ENCODE measurements around the gene RAB3D.
"Not testable (repeated sequence)": the region's sequence is repeated elsewhere in the genome, so short reads cannot be mapped to it uniquely, and the experiment has no call there.

The RAB3D gene

DNA sequence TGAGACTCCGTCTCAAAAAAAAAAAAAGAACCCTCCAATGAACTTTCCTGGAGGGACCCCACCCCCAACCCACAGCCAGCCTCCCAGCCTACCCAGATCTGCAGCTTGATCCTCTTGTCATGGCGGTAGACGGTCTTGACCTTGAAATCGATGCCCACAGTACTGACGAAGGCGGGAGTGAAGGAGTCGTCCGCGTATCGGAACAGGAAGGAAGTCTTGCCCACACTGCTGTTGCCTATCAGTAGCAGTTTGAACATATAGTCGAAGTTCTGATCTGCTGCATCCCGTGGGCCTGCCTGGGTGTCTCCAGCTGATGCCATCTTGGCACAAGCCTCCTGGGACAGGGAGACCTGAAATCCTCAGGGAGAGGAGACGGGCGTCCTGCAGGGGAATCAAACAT lies 2.4 kb downstream of the RAB3D start:
- TF ChIP-seq, protein P1, sequence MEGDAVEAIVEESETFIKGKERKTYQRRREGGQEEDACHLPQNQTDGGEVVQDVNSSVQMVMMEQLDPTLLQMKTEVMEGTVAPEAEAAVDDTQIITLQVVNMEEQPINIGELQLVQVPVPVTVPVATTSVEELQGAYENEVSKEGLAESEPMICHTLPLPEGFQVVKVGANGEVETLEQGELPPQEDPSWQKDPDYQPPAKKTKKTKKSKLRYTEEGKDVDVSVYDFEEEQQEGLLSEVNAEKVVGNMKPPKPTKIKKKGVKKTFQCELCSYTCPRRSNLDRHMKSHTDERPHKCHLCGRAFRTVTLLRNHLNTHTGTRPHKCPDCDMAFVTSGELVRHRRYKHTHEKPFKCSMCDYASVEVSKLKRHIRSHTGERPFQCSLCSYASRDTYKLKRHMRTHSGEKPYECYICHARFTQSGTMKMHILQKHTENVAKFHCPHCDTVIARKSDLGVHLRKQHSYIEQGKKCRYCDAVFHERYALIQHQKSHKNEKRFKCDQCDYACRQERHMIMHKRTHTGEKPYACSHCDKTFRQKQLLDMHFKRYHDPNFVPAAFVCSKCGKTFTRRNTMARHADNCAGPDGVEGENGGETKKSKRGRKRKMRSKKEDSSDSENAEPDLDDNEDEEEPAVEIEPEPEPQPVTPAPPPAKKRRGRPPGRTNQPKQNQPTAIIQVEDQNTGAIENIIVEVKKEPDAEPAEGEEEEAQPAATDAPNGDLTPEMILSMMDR (conservative IDR thresholded peaks at IDR 0.05; ENCODE audit: control insufficient read depth, insufficient read depth, low read depth, low read length), result no peak
- H3K4me3 ChIP-seq (ENCODE audit: control insufficient read depth, low read depth, low read length), result no peak overlapping the region
- no peak for DNase-seq (ENCODE audit: low read depth)

GRCh38 chr19:11335449-11336146 lies 3.9 kb downstream of the RAB3D start:
- DNase-seq (ENCODE audit: low read depth), result no peak
- TF ChIP-seq, protein P1 (conservative IDR thresholded peaks at IDR 0.05; ENCODE audit: control insufficient read depth, insufficient read depth, low read depth, low read length), result no peak
- H3K4me3 ChIP-seq (ENCODE audit: control insufficient read depth, low read depth, low read length), result no peak overlapping the region

GRCh38 chr19:11333838-11334237 lies 5.6 kb downstream of the RAB3D start:
- DNase-seq (ENCODE audit: low read depth), result peak; percentile 25

GRCh38 chr19:11332822-11333221 lies 6.6 kb downstream of the RAB3D start:
- no peak for DNase-seq (ENCODE audit: low read depth)
- H3K4me3 ChIP-seq (ENCODE audit: control insufficient read depth, low read depth, low read length), result no peak overlapping the region
- TF ChIP-seq, protein P1 (conservative IDR thresholded peaks at IDR 0.05; ENCODE audit: control insufficient read depth, insufficient read depth, low read depth, low read length), result no peak

More at GRCh38 chr19:11333838-11334237, 5.6 kb downstream of the RAB3D start:
- not testable (repeated sequence) for H3K4me3 ChIP-seq (ENCODE audit: control insufficient read depth, low read depth, low read length)

- H3K4me3 ChIP-seq (ENCODE audit: control insufficient read depth, low read depth, low read length), result no peak overlapping the region
- TF ChIP-seq, protein P1 (conservative IDR thresholded peaks at IDR 0.05; ENCODE audit: control insufficient read depth, insufficient read depth, low read depth, low read length), result no peak
- no peak for DNase-seq (ENCODE audit: low read depth)
Measured at GRCh38 chr19:11331502-11331901, 8.0 kb downstream of the RAB3D start.

- no peak overlapping the region for H3K4me3 ChIP-seq (ENCODE audit: control insufficient read depth, low read depth, low read length)
- TF ChIP-seq, protein P1 (conservative IDR thresholded peaks at IDR 0.05; ENCODE audit: control insufficient read depth, insufficient read depth, low read depth, low read length), result no peak
- no peak for DNase-seq (ENCODE audit: low read depth)
Measured at GRCh38 chr19:11330127-11330526, 9.3 kb downstream of the RAB3D start.

GRCh38 chr19:11325544-11325943 lies 13.9 kb downstream of the RAB3D start:
- DNase-seq (ENCODE audit: low read depth), result no peak
- TF ChIP-seq, protein P1 (conservative IDR thresholded peaks at IDR 0.05; ENCODE audit: control insufficient read depth, insufficient read depth, low read depth, low read length), result no peak
- no peak overlapping the region for H3K4me3 ChIP-seq (ENCODE audit: control insufficient read depth, low read depth, low read length)

Data from fibroblast of mammary gland (primary cell).